GM18517 (cell line): Measurements from ENCODE around the gene FRS3.

Experiments used
- ATAC-seq: cut with Tn5 transposase; IDR thresholded peaks from one replicate; pipeline ENCODE4 v1.9.1; 2021; ENCODE audit warnings: mild to moderate bottlenecking, moderate library complexity; ENCODE audit not compliant: unreplicated experiment

Gene FRS3

GRCh38 chr6:41730531-41731436, 48.9 kb downstream of the FRS3 start:
- no peak for ATAC-seq

DNA sequence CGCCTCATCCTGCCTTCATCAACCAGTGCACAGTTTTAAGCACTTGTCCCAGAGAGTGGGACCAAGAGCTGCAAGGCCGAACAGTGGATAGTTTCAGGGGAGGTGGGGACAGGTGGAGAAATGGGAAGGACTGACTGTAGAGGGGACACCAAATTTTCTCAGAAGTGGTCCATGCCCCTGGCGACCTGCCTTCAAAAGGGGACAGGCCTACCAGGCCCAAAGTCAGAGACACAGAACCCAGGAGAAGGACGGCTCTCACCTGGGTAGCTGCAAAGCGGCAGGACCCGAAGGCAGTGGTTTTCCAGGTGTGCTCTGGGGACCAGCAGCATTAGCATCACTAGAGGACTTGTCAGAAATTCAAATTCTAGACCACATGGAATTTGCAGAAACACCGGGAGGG, 50.1 kb downstream of the FRS3 start:
- no peak for ATAC-seq

- ATAC-seq, result no peak
These were observed 50.7 kb downstream of the FRS3 start for GRCh38 chr6:41728954-41729353.

- ATAC-seq, result no peak
These were observed 51.4 kb downstream of the FRS3 start for GRCh38 chr6:41728073-41728936.

- ATAC-seq, result no peak
These were observed 52.0 kb downstream of the FRS3 start for GRCh38 chr6:41727705-41728072.

DNA sequence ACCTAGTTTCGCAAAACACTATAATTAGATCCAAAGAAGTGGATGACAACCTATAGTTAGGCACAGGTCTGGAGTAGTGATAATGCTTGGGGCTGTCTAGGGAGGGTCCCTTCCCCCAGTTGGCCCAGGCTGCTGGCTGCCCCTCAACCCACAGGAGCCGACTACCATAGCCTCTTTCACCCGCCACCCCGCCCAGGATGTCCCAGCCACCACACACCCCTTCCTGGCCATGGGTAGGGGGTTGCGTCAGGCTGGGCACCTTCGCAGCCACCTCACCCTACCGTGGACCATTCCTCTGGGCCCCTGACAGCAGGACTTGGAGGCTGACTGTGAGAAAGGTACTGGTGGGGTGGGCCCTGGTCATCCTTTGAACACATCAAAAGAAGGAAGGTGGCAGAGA, 52.8 kb downstream of the FRS3 start:
- no peak for ATAC-seq

- no peak for ATAC-seq
These were observed 54.9 kb downstream of the FRS3 start for GRCh38 chr6:41724586-41725501.

DNA sequence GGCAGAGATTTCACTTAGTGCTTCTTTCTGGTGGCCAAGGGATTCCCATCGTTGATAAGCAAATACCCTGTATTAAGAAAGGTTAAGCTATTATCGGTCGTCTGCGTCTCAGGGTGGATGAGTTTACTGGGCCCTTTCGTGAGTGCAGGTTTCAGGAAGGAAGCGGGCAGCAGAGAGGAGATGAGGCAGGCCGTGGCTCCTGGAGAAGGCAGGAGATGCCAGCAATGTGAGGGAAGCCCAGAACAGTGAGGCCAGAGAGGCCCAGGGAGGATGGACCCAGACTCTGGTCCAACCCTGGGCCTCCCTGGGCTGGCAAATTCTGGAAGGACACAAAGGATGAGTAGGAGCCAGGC, 55.5 kb downstream of the FRS3 start:
- ATAC-seq, result no peak

- peak; percentile 57 for ATAC-seq
These were observed 56.0 kb downstream of the FRS3 start for GRCh38 chr6:41723530-41724227.

GRCh38 chr6:41722969-41723529, 56.7 kb downstream of the FRS3 start:
- no peak for ATAC-seq

DNA sequence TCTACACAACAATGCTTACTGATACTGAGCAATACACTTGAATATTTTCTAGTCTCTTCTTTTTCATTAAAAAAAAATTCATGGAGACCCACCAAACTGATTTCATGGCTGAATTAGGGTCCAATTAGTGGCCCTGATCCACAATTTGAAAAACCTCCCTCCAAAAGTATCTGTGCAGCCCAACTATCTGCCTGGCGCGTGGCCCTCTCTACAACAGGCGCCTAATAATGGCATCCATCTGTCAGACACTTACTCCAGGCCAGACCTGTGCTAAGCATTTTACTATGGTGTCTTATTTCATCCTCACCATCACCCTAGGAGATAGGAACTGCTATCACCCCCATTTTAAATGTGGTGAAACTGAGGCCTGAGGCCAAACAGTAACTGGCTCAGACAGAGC, 58.3 kb downstream of the FRS3 start:
- no peak for ATAC-seq

DNA sequence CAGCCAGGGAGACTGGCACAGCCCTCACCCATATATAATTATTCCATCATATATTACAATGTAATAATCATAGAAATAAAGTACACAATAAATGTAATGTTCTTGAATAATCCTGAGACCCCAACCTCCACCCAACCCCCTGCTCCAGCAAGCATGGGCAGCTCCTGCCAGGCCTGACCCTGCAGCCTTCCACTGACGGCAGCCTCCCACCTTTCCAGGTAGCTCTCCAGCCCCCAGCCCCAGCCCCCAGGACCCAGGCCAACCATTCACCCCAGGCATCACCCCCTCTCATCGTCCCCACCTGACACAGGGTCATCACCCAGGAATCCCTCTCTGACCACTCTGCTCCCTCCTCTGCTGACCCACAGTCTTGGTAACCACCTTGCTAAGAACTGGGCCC, 58.9 kb downstream of the FRS3 start:
- ATAC-seq, result no peak

DNA sequence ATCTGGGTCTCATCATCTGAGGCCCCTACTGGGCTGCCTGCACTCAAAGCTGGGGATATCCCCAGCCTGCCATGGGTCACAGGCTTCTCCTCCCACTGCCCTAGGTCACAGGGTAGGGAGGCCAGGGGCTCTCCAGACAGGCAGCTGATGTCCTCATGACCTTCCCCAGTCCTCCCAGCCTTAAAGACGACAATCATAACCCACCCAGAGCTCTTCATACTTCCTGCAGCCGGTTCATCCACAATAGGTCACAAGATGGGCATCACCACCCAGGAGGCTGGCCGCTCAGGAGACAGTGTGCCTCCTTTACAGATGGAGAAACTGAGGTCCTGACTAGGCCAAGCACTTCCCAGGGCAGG, 59.5 kb downstream of the FRS3 start:
- no peak for ATAC-seq
